K562 (cell line): ENCODE results near the gene FAM131C. TPM values are rescaled to one million over a fixed set of nuclear protein-coding genes. Genes with fewer than 3 reads are reported as not detected.

Source experiments
- ATF1 ChIP-seq, 2 experiments: fragments of 450-650 bp in 1 of 2; IDR thresholded peaks; 2 replicates each; pipeline ENCODE4 v1.6.1; 2016; ENCODE audit warnings: missing compliant biosample characterization in 1 of 2, missing genetic modification characterization in 1 of 2
- ATF3 ChIP-seq, 2 experiments: fragments of 450-650 bp in 1 of 2; sonication (generic) in 1 of 2; formaldehyde crosslinking in 1 of 2; IDR thresholded peaks in 1 of 2; conservative IDR thresholded peaks in 1 of 2; 2 replicates each; pipeline versions ENCODE4 v1.6.1 to v1.8.1; 2016 to 2023; ENCODE audit warnings: mild to moderate bottlenecking in 2 of 2, moderate library complexity in 2 of 2, inconsistent platforms in 1 of 2, missing genetic modification reagents in 1 of 2
- DPF2 ChIP-seq: fragments of 450-650 bp; IDR thresholded peaks from 2 replicates; pipeline ENCODE4 v1.6.1; 2016
- EP300 ChIP-seq: IDR thresholded peaks from 2 replicates; pipeline ENCODE4 v1.6.1; 2012; ENCODE audit warnings: low read length, improper control_type of control experiment
- FOXP4 ChIP-seq: sonication (generic); formaldehyde crosslinking; IDR thresholded peaks from 2 replicates; pipeline ENCODE4 v1.8.0; 2022; ENCODE audit warnings: mild to moderate bottlenecking, missing genetic modification reagents, borderline replicate concordance
- HDAC1 ChIP-seq, 2 experiments: fragments of 450-650 bp; IDR thresholded peaks; 2 replicates each; pipeline ENCODE4 v1.6.1; 2016 to 2017; ENCODE audit warnings: inconsistent platforms in 1 of 2, mild to moderate bottlenecking in 1 of 2, moderate library complexity in 1 of 2
- KDM1A ChIP-seq, 2 experiments: fragments of 450-650 bp; IDR thresholded peaks; 2 replicates each; pipeline ENCODE4 v1.6.1; 2016; ENCODE audit warnings: mild to moderate bottlenecking in 2 of 2
- MTA3 ChIP-seq: fragments of 450-650 bp; formaldehyde crosslinking; IDR thresholded peaks from 2 replicates; pipeline ENCODE4 v1.6.1; 2017; ENCODE audit warnings: mild to moderate bottlenecking, borderline replicate concordance
- NCOR1 ChIP-seq: fragments of 450-650 bp; IDR thresholded peaks from 2 replicates; pipeline ENCODE4 v1.6.1; 2016; ENCODE audit warnings: mild to moderate bottlenecking, moderate library complexity
- NFE2 ChIP-seq: IDR thresholded peaks from 2 replicates; pipeline ENCODE4 v1.6.1; 2014; ENCODE audit warnings: antibody characterized with exemption, low read depth
- PKNOX1 ChIP-seq: fragments of 450-650 bp; IDR thresholded peaks from 2 replicates; pipeline ENCODE4 v1.6.1; 2016
- RCOR1 ChIP-seq, 2 experiments: IDR thresholded peaks; 2 replicates each; pipeline ENCODE4 v1.6.1; 2012; ENCODE audit warnings: low read depth in 2 of 2, low read length in 2 of 2, borderline replicate concordance in 1 of 2, improper control_type of control experiment in 1 of 2
- RFX7 ChIP-seq: fragments of 250-450 bp; sonication (Bioruptor Pico); IDR thresholded peaks from 2 replicates; pipeline ENCODE4 v1.5.1; 2021; ENCODE audit warnings: mild to moderate bottlenecking
- SOX6 ChIP-seq: fragments of 450-650 bp; IDR thresholded peaks from 2 replicates; pipeline ENCODE4 v1.6.1; 2014; ENCODE audit warnings: mild to moderate bottlenecking
- SRF ChIP-seq, 2 experiments: fragments of 250-450, 450-650 bp in 1 of 2; sonication (Bioruptor Pico) in 1 of 2; sonication (generic) in 1 of 2; formaldehyde crosslinking; IDR thresholded peaks; 2 replicates each; pipeline versions ENCODE4 v1.5.0 to v1.5.1; 2020 to 2022; ENCODE audit warnings: mild to moderate bottlenecking in 1 of 2, missing genetic modification reagents in 1 of 2
- STAG1 ChIP-seq: sonication (generic); formaldehyde crosslinking; IDR thresholded peaks from 2 replicates; pipeline ENCODE4 v1.5.0; 2020; ENCODE audit warnings: missing genetic modification reagents, borderline replicate concordance
- TAF1 ChIP-seq: IDR thresholded peaks from 2 replicates; pipeline ENCODE4 v1.6.1; 2011; ENCODE audit warnings: mild to moderate bottlenecking, low read length, moderate library complexity; ENCODE audit not compliant: insufficient read depth, control insufficient read depth, severe bottlenecking; ENCODE audit errors: extremely low read depth
- TARDBP ChIP-seq: fragments of 450-650 bp; IDR thresholded peaks from 2 replicates; pipeline ENCODE4 v1.6.1; 2016
- TEAD1 ChIP-seq, 2 experiments: fragments of 450-650 bp in 1 of 2; sonication (generic) in 1 of 2; formaldehyde crosslinking; IDR thresholded peaks; 2 replicates each; pipeline versions ENCODE4 v1.4.0 to v1.8.0; 2020 to 2022; ENCODE audit warnings: mild to moderate bottlenecking in 2 of 2, missing genetic modification reagents in 1 of 2
- USF2 ChIP-seq: sonication (generic); formaldehyde crosslinking; IDR thresholded peaks from 2 replicates; pipeline ENCODE4 v1.5.0; 2020; ENCODE audit warnings: missing genetic modification reagents
- XRCC3 ChIP-seq: fragments of 450-650 bp; IDR thresholded peaks from 2 replicates; pipeline ENCODE4 v1.6.1; 2017; ENCODE audit warnings: mild to moderate bottlenecking, moderate library complexity
- ZNF232 ChIP-seq: sonication (generic); formaldehyde crosslinking; IDR thresholded peaks from 2 replicates; pipeline ENCODE4 v1.8.0; 2022; ENCODE audit warnings: mild to moderate bottlenecking, missing genetic modification reagents
- ZNF57 ChIP-seq: fragments of 450-650 bp; formaldehyde crosslinking; IDR thresholded peaks from 2 replicates; pipeline ENCODE4 v1.4.0; 2020; ENCODE audit warnings: mild to moderate bottlenecking, moderate library complexity
- polyA plus RNA-seq, 8 experiments: library from polyadenylated mRNA; depleted of rRNA in 4 of 8; stranded (reverse) in 5 of 8; unstranded in 3 of 8; fragments of >200 nt; fragmentation: Nextera tagmentation in 2 of 8; fragmentation: Illumina TruSeq in 1 of 8; extraction: Ambion mirVana in 2 of 8; extraction: Trizol in 1 of 8; gene quantifications; 2 replicates each; pipeline versions ENCODE4 v1.2.1 to v1.2.3, GENCODE V29; 2011 to 2014; ENCODE audit warnings: inconsistent platforms in 1 of 8, missing spikeins in 1 of 8
- total RNA-seq, 7 experiments: library from RNA; depleted of rRNA in 6 of 7; stranded (reverse); fragments of >200 nt in 6 of 7; fragmentation: Illumina TruSeq in 2 of 7; extraction: Trizol in 2 of 7; gene quantifications; 2 replicates each; pipeline versions ENCODE4 v1.2.1 to v1.2.3, GENCODE V29; 2011 to 2021; ENCODE audit warnings: low replicate concordance in 1 of 7

FAM131C gene
- total and polyA plus RNA-seq, 9 of the 15 experiments (the other 6 are each of a cell fraction or from before 2014, with no cell fraction given), result 0.10 to 0.29 (median 0.16) TPM; not detected in 6

GRCh38 chr1:16076031-16076864 lies 2.8 kb upstream of the FAM131C start (continued):
- 0 out of 4 replicates have a peak, but pooled peaks of 1 of the 2 experiments have one; percentile 25 for TF ChIP-seq KDM1A (IDR thresholded peaks at IDR 0.05)
- TF ChIP-seq TAF1, result peak; percentile 14
- peak; percentile 89 for TF ChIP-seq ATF3 (IDR thresholded peaks at IDR 0.05)
- TF ChIP-seq ATF3 (CRISPR knock-in tag; conservative IDR thresholded peaks at IDR 0.05), result no peak; the same call in 1 of the 2 replicates
- no peak for TF ChIP-seq NCOR1
- TF ChIP-seq ZNF232 (CRISPR knock-in tag), result peak; percentile 59; the same call in 1 of the 2 replicates
- TF ChIP-seq ATF1 (CRISPR knock-in tag; IDR thresholded peaks at IDR 0.05), result peak; percentile 49; the same call in 1 of the 2 replicates
- TF ChIP-seq ATF1 (tag; IDR thresholded peaks at IDR 0.05), result peak; percentile 96
- 0 out of 2 replicates have a peak, but pooled peaks have one; percentile 52 for TF ChIP-seq FOXP4 (CRISPR knock-in tag)
- 0 out of 2 replicates have a peak, but pooled peaks have one; percentile 4 for TF ChIP-seq STAG1 (CRISPR knock-in tag)
- peak; percentile 70; the same call in 1 of the 2 replicates for TF ChIP-seq TARDBP
- no peak for TF ChIP-seq SOX6
- TF ChIP-seq RFX7, result no peak
- peak; percentile 53 for TF ChIP-seq DPF2
- no peak for TF ChIP-seq ZNF57
- no peak for TF ChIP-seq XRCC3
- TF ChIP-seq RCOR1 (IDR thresholded peaks at IDR 0.05; ENCODE audit: borderline replicate concordance in 1 of 2, low read depth in 2 of 2, low read length in 2 of 2), result peak in 1 of 2 experiments; percentile 75; a peak in 2 of 4 replicates
- TF ChIP-seq TEAD1 (CRISPR knock-in tag; IDR thresholded peaks at IDR 0.05), result peak in 1 of 2 experiments; percentile 57; a peak in 1 of 4 replicates
- no peak for TF ChIP-seq USF2 (CRISPR knock-in tag)
- TF ChIP-seq HDAC1 (IDR thresholded peaks at IDR 0.05), result no peak
- TF ChIP-seq NFE2, result peak; percentile 70; the same call in 1 of the 2 replicates
- TF ChIP-seq MTA3, result peak; percentile 88; the same call in 1 of the 2 replicates
- 0 out of 4 replicates have a peak, but pooled peaks of 1 of the 2 experiments have one; percentile 16 for TF ChIP-seq SRF (CRISPR knock-in tag; IDR thresholded peaks at IDR 0.05)
- peak; percentile 81 for TF ChIP-seq PKNOX1
- TF ChIP-seq EP300, result peak; percentile 23; the same call in 1 of the 2 replicates
